ENCODE data around the gene CTTNBP2NL. TPM values are rescaled to one million over a fixed set of nuclear protein-coding genes. Genes with fewer than 3 reads are reported as not detected.
"Not testable (repeated sequence)": the region's sequence is repeated elsewhere in the genome, so short reads cannot be mapped to it uniquely, and the experiment has no call there.

CTTNBP2NL gene
- total RNA-seq, 4 donors from 2014 or later, result 44.6 to 64.8 (median 52.4) TPM

GRCh38 chr1:112470966-112471365 lies 75.0 kb downstream of the CTTNBP2NL start:
- H3K36me3 ChIP-seq, result no peaks in the 10 kb centered on the region
- H3K9me3 ChIP-seq, result no peaks in the 10 kb centered on the region
- H3K4me1 ChIP-seq, result peaks cover 5 to 9% (median 6%) of the 10 kb centered on the region in 4 donors
- no peak overlapping the region for H3K27ac ChIP-seq
- no peaks in the 10 kb centered on the region for H3K27me3 ChIP-seq
- 79% methylated on average over 3 of the region's 3 CpGs; no CpG with 5 or more reads in 1 of the 2 donors for WGBS, 2 donors (ENCODE audit: low coverage in 1 of 2)
- TF ChIP-seq POLR2AphosphoS5 (IDR thresholded peaks at IDR 0.05), result no peak
- no peak for DNase-seq
- intact Hi-C loops (cut with DNase I; ENCODE audit: low total_unique reads), result no loop called here
- no peak overlapping the region for H3K4me3 ChIP-seq
- in situ Hi-C loops (cut with MboI; ENCODE audit: low pct_ligation_motif_present in 1 of 4, low pct_unique_long_range_greater_than_20kb in 1 of 4, low sequenced_read_pairs in 3 of 4), result no loop called here

GRCh38 chr1:112472142-112472541 lies 76.1 kb downstream of the CTTNBP2NL start:
- DNase-seq, result no peak
- no peaks in the 10 kb centered on the region for H3K4me1 ChIP-seq
- in situ Hi-C loops (cut with MboI; ENCODE audit: low pct_ligation_motif_present in 1 of 4, low pct_unique_long_range_greater_than_20kb in 1 of 4, low sequenced_read_pairs in 3 of 4) (no loop called here), intact Hi-C loops (cut with DNase I; ENCODE audit: low total_unique reads) (no loop called here)
- peaks cover 0 to 3% of the 10 kb centered on the region in 2 donors for H3K9me3 ChIP-seq
- no peaks in the 10 kb centered on the region for H3K36me3 ChIP-seq
- no peak overlapping the region for H3K4me3 ChIP-seq
- H3K27ac ChIP-seq, result no peak overlapping the region
- 95 to 100% methylated on average over 1 of the region's 1 CpG for WGBS, 2 donors (ENCODE audit: low coverage in 1 of 2)
- no peaks in the 10 kb centered on the region for H3K27me3 ChIP-seq
- TF ChIP-seq POLR2AphosphoS5 (IDR thresholded peaks at IDR 0.05) (no peak), EP300 (IDR thresholded peaks at IDR 0.05; ENCODE audit: low read depth) (no peak), POLR2A (IDR thresholded peaks at IDR 0.05) (no peak), CTCF (IDR thresholded peaks at IDR 0.05) (no peak)

- Histone ChIP-seq H3K4me3 (no peak overlapping the region), H3K27me3 (no peaks in the 10 kb centered on the region), H3K4me1 (no peaks in the 10 kb centered on the region), H3K27ac (no peak overlapping the region), H3K36me3 (no peaks in the 10 kb centered on the region), H3K9me3 (peaks cover 0 to 16% of the 10 kb centered on the region in 2 donors)
- TF ChIP-seq EP300 (IDR thresholded peaks at IDR 0.05; ENCODE audit: low read depth) (no peak), POLR2A (IDR thresholded peaks at IDR 0.05) (no peak), POLR2AphosphoS5 (IDR thresholded peaks at IDR 0.05) (no peak), CTCF (IDR thresholded peaks at IDR 0.05) (no peak)
- DNase-seq, result no peak
- intact Hi-C loops (cut with DNase I; ENCODE audit: low total_unique reads), result no loop called here
- in situ Hi-C loops (cut with MboI; ENCODE audit: low pct_ligation_motif_present in 1 of 4, low pct_unique_long_range_greater_than_20kb in 1 of 4, low sequenced_read_pairs in 3 of 4), result no loop called here
Observed at GRCh38 chr1:112477550-112477949, 81.5 kb downstream of the CTTNBP2NL start.

- Histone ChIP-seq H3K36me3 (no peaks in the 10 kb centered on the region), H3K4me1 (no peaks in the 10 kb centered on the region), H3K27ac (no peak overlapping the region), H3K27me3 (no peaks in the 10 kb centered on the region), H3K4me3 (no peak overlapping the region), H3K9me3 (peaks cover 0 to 16% of the 10 kb centered on the region in 2 donors)
- TF ChIP-seq CTCF (IDR thresholded peaks at IDR 0.05) (no peak), POLR2AphosphoS5 (IDR thresholded peaks at IDR 0.05) (no peak), EP300 (IDR thresholded peaks at IDR 0.05; ENCODE audit: low read depth) (no peak), POLR2A (IDR thresholded peaks at IDR 0.05) (no peak)
- in situ Hi-C loops (cut with MboI; ENCODE audit: low pct_ligation_motif_present in 1 of 4, low pct_unique_long_range_greater_than_20kb in 1 of 4, low sequenced_read_pairs in 3 of 4), result no loop called here
- intact Hi-C loops (cut with DNase I; ENCODE audit: low total_unique reads), result no loop called here
- no peak for DNase-seq
- 91% methylated on average over 1 of the region's 1 CpG; no CpG with 5 or more reads in 1 of the 2 donors for whole genome bisulfite sequencing, 2 donors (ENCODE audit: low coverage in 1 of 2)
Observed at GRCh38 chr1:112478314-112478713, 82.3 kb downstream of the CTTNBP2NL start.

GRCh38 chr1:112486063-112486462 lies 90.0 kb downstream of the CTTNBP2NL start:
- 100% methylated on average over 1 of the region's 1 CpG; no CpG with 5 or more reads in 1 of the 2 donors for WGBS, 2 donors (ENCODE audit: low coverage in 1 of 2)
- peaks cover 0 to 12% (median 2%) of the 10 kb centered on the region in 4 donors for H3K4me1 ChIP-seq
- DNase-seq; H3K27ac ChIP-seq; intact Hi-C loops (cut with DNase I; ENCODE audit: low total_unique reads); H3K27me3 ChIP-seq; H3K9me3 ChIP-seq; H3K36me3 ChIP-seq; in situ Hi-C loops (cut with MboI; ENCODE audit: low pct_ligation_motif_present in 1 of 4, low pct_unique_long_range_greater_than_20kb in 1 of 4, low sequenced_read_pairs in 3 of 4); H3K4me3 ChIP-seq: not testable (repeated sequence)

GRCh38 chr1:112487686-112488085 lies 91.7 kb downstream of the CTTNBP2NL start:
- intact Hi-C loops (cut with DNase I; ENCODE audit: low total_unique reads); H3K36me3 ChIP-seq; in situ Hi-C loops (cut with MboI; ENCODE audit: low pct_ligation_motif_present in 1 of 4, low pct_unique_long_range_greater_than_20kb in 1 of 4, low sequenced_read_pairs in 3 of 4); H3K9me3 ChIP-seq; H3K27me3 ChIP-seq; H3K27ac ChIP-seq; DNase-seq; H3K4me3 ChIP-seq: not testable (repeated sequence)
- 89 to 90% methylated on average over 4 to 6 of the region's 6 CpGs for WGBS, 2 donors (ENCODE audit: low coverage in 1 of 2)
- H3K4me1 ChIP-seq, result peaks cover 0 to 12% (median 2%) of the 10 kb centered on the region in 4 donors
